Progenitor cell of endocrine pancreas (in vitro differentiated cells): ENCODE results near the gene ZNF644. TPM values are rescaled to one million over a fixed set of nuclear protein-coding genes. Genes with fewer than 3 reads are reported as not detected.
"Not testable (repeated sequence)": the region's sequence is repeated elsewhere in the genome, so short reads cannot be mapped to it uniquely, and the experiment has no call there.

Source experiments
- DNase-seq: peaks from one replicate; pipeline ENCODE4 v3.0.0; 2021; ENCODE audit warnings: low spot score; ENCODE audit not compliant: unreplicated experiment
- H3K27ac Mint-ChIP-seq: 2 replicates; pipeline ENCODE4 v1.8.0; 2021; ENCODE audit warnings: mild to moderate bottlenecking, moderate library complexity, mixed read lengths
- H3K27me3 Mint-ChIP-seq: 2 replicates; pipeline ENCODE4 v1.8.0; 2021; ENCODE audit warnings: mixed read lengths
- H3K36me3 Mint-ChIP-seq: 2 replicates; pipeline ENCODE4 v1.8.0; 2022; ENCODE audit warnings: mixed read lengths; ENCODE audit not compliant: insufficient read depth
- H3K4me1 Mint-ChIP-seq: 2 replicates; pipeline ENCODE4 v1.8.0; 2021; ENCODE audit warnings: low read depth, mixed read lengths
- H3K4me3 Mint-ChIP-seq: 2 replicates; pipeline ENCODE4 v1.8.0; 2021; ENCODE audit warnings: low read depth, mild to moderate bottlenecking, moderate library complexity, mixed read lengths
- H3K9me3 Mint-ChIP-seq: 2 replicates; pipeline ENCODE4 v1.8.0; 2021; ENCODE audit warnings: low read depth, mixed read lengths
- CTCF ChIP-seq: fragments of 200-600 bp; sonication (generic); IDR thresholded peaks from one replicate; pipeline ENCODE4 v1.5.0; 2021; ENCODE audit warnings: antibody characterized with exemption, mild to moderate bottlenecking; ENCODE audit not compliant: unreplicated experiment
- total RNA-seq: library from RNA; stranded (reverse); gene quantifications from 2 replicates; pipeline ENCODE4 v1.2.1, GENCODE V29; 2021

Gene ZNF644
- total RNA-seq, 1 donor from 2014 or later: 101 TPM

GRCh38 chr1:90919190-90919719 lies 102.6 kb downstream of the ZNF644 start:
- Mint-ChIP-seq H3K36me3 (peaks cover 8% of the 10 kb centered on the region), H3K4me1 (peaks cover 23% of the 10 kb centered on the region), H3K27ac (no peak overlapping the region), H3K27me3 (no peaks in the 10 kb centered on the region), H3K4me3 (no peak overlapping the region), H3K9me3 (no peaks in the 10 kb centered on the region)
- TF ChIP-seq CTCF: no peak
- no peak for DNase-seq

DNA sequence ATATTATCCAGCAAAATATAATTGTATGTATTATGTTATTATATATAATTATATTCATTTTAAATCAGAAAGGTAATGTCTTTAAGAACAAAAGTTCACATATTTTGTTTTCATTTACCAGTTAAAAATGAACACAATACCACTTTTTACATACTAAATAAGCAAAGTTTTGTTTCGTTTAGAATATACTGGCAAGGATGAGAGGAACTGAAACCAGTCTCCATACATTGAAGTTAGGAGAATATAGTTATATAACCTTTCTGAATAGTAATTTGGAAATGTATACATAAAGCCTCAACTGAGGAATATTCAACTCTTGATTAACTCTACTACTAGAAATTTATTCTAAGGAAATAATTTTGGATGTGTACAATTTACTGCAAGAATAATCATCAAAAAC lies 110.5 kb downstream of the ZNF644 start:
- H3K4me3 Mint-ChIP-seq: no peak overlapping the region
- no peak overlapping the region for H3K27ac Mint-ChIP-seq
- no peak for DNase-seq
- H3K4me1 Mint-ChIP-seq: peaks cover 1% of the 10 kb centered on the region
- peaks cover 7% of the 10 kb centered on the region for H3K36me3 Mint-ChIP-seq
- H3K27me3 Mint-ChIP-seq: no peaks in the 10 kb centered on the region
- H3K9me3 Mint-ChIP-seq: no peaks in the 10 kb centered on the region
- TF ChIP-seq CTCF: no peak

DNA sequence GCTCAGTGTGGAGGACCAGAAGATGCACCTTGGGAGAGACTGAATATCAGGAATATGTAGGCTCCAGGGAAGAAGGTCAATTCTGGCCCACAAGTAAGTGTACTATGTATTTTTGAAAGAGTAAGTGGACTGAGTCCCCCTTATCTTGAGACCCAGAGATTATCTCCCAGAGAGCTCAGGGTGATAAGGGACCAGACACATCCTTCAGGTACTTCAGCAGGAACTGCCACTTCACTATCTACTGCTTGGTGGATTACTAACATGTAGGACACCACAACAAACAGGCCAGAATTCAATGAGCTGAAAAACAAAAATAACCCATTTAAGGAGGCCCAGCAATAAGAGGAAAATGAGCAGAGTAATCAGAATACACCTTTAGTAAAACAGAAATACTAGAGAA lies 119.2 kb downstream of the ZNF644 start:
- no peaks in the 10 kb centered on the region for H3K27me3 Mint-ChIP-seq
- no peak for TF ChIP-seq CTCF
- no peaks in the 10 kb centered on the region for H3K9me3 Mint-ChIP-seq
- DNase-seq: no peak
- peak overlapping the region; percentile 64 for H3K27ac Mint-ChIP-seq
- H3K4me3 Mint-ChIP-seq: no peak overlapping the region
- peaks cover 18% of the 10 kb centered on the region for H3K36me3 Mint-ChIP-seq
- no peaks in the 10 kb centered on the region for H3K4me1 Mint-ChIP-seq

GRCh38 chr1:90899263-90899662 lies 122.6 kb downstream of the ZNF644 start:
- H3K36me3 Mint-ChIP-seq: peaks cover 28% of the 10 kb centered on the region
- peaks cover 6% of the 10 kb centered on the region for H3K9me3 Mint-ChIP-seq
- TF ChIP-seq CTCF: no peak
- no peak overlapping the region for H3K27ac Mint-ChIP-seq
- no peaks in the 10 kb centered on the region for H3K4me1 Mint-ChIP-seq
- no peaks in the 10 kb centered on the region for H3K27me3 Mint-ChIP-seq
- no peak for DNase-seq
- H3K4me3 Mint-ChIP-seq: no peak overlapping the region

DNA sequence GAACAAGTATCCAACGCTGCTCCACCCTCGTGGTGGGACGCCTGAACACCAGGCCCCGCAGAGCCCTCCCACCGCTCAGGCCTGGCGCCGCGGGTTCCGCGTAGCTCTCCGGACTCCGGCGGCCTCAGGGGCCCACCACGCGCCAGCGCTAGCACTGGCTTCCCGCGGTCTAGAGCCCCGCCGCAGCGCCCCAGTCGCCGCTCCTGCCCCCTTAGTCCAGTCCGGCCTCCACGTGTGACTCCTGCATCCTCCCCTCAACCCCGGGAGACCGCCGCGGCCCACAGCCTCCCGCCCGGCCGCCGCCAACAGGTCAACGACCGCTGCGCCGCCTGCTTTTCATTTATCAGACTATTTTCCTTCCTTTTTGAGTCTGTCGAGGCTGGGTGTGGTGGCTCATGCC lies 128.2 kb downstream of the ZNF644 start:
- H3K4me1 Mint-ChIP-seq, H3K27ac Mint-ChIP-seq: not testable (repeated sequence)

GRCh38 chr1:90892884-90893283 lies 129.0 kb downstream of the ZNF644 start:
- Mint-ChIP-seq H3K9me3 (peaks cover 18% of the 10 kb centered on the region), H3K36me3 (peaks cover 28% of the 10 kb centered on the region)
- not testable (repeated sequence) for DNase-seq, H3K4me1 Mint-ChIP-seq, H3K27ac Mint-ChIP-seq, H3K4me3 Mint-ChIP-seq, H3K27me3 Mint-ChIP-seq

More for the DNA sequence above, 128.2 kb downstream of the ZNF644 start:
- not testable (repeated sequence) for H3K27me3 Mint-ChIP-seq, H3K4me3 Mint-ChIP-seq, DNase-seq
- peaks cover 18% of the 10 kb centered on the region for H3K9me3 Mint-ChIP-seq
- H3K36me3 Mint-ChIP-seq: peaks cover 31% of the 10 kb centered on the region

GRCh38 chr1:90892196-90892595 lies 129.6 kb downstream of the ZNF644 start:
- H3K27me3 Mint-ChIP-seq, DNase-seq, H3K4me1 Mint-ChIP-seq, H3K27ac Mint-ChIP-seq, H3K4me3 Mint-ChIP-seq: not testable (repeated sequence)
- Mint-ChIP-seq H3K36me3 (peaks cover 26% of the 10 kb centered on the region), H3K9me3 (peaks cover 18% of the 10 kb centered on the region)

DNA sequence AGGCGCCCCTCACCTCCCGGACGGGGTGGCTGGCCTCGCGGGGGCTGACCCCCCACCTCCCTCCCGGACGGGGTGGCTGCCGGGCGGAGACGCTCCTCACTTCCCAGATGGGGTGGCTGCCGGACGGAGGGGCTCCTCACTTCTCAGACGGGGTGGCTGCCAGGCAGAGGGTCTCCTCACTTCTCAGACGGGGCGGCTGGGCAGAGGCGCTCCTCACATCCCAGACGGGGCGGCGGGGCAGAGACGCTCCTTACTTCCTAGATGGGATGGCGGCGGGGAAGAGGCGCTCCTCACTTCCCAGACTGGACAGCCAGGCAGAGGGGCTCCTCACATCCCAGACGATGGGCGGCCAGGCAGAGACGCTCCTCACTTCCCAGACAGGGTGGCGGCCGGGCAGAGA lies 130.1 kb downstream of the ZNF644 start:
- H3K27me3 Mint-ChIP-seq, H3K27ac Mint-ChIP-seq, H3K4me1 Mint-ChIP-seq, H3K4me3 Mint-ChIP-seq, DNase-seq: not testable (repeated sequence)
- peaks cover 18% of the 10 kb centered on the region for H3K9me3 Mint-ChIP-seq
- H3K36me3 Mint-ChIP-seq: peaks cover 26% of the 10 kb centered on the region
